Activated naive CD8-positive, alpha-beta T cell treated with anti-CD3 and anti-CD28 coated beads, Interleukin-2, amount 50 U/mL, for 24 hours (primary cell): ENCODE data around the gene MRPL30.
A peak's percentile ranks its signal among the peaks of the same experiment; 100 is the strongest.
"Not testable (repeated sequence)": the region's sequence is repeated elsewhere in the genome, so short reads cannot be mapped to it uniquely, and the experiment has no call there.

Experiments used
- ATAC-seq: fragments of 150-1000 bp; cut with Tn5 transposase; one replicate; pipeline ENCODE4 v1.10.0; 2021
- DNase-seq: peaks from one replicate; pipeline ENCODE4 v3.0.0; 2021
- H3K27ac Mint-ChIP-seq: one replicate; pipeline ENCODE4 v1.8.0; 2021; ENCODE audit warnings: mild to moderate bottlenecking, mixed read lengths
- H3K27me3 Mint-ChIP-seq: one replicate; pipeline ENCODE4 v1.8.0; 2021; ENCODE audit warnings: mixed read lengths
- H3K36me3 Mint-ChIP-seq: one replicate; pipeline ENCODE4 v1.8.0; 2021; ENCODE audit warnings: low read depth, mixed read lengths
- H3K4me1 Mint-ChIP-seq: one replicate; pipeline ENCODE4 v1.8.0; 2021; ENCODE audit warnings: mixed read lengths
- H3K4me3 Mint-ChIP-seq: one replicate; pipeline ENCODE4 v1.8.0; 2021; ENCODE audit warnings: mild to moderate bottlenecking, moderate library complexity, mixed read lengths
- H3K9me3 Mint-ChIP-seq: one replicate; pipeline ENCODE4 v1.8.0; 2021; ENCODE audit warnings: mixed read lengths

MRPL30 gene

DNA sequence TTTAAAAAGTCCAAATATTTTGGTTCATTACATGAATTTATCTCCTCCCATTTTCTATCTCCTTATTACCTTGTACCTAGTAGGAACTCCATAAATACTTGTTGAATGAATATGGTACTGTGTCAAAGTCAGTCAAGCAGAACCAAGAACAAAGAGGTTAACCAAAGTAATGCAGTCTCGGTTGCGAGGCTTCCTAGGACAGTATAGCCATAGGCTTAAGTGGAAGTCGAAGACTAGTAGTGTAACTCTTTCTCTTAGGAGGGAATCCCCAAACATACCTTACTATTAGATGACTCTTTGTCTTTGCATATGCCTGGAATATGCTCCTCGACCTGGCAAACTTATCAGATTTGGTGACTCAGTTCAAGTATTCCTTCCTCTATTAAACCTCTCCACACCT lies 21.4 kb upstream of the MRPL30 start:
- peaks cover 19% of the 10 kb centered on the region for H3K36me3 Mint-ChIP-seq
- H3K9me3 Mint-ChIP-seq, result no peaks in the 10 kb centered on the region
- H3K27ac Mint-ChIP-seq, result no peak overlapping the region
- DNase-seq (no peak), ATAC-seq (no peak)
- H3K27me3 Mint-ChIP-seq, result no peaks in the 10 kb centered on the region
- no peak overlapping the region for H3K4me3 Mint-ChIP-seq
- peaks cover 25% of the 10 kb centered on the region for H3K4me1 Mint-ChIP-seq

DNA sequence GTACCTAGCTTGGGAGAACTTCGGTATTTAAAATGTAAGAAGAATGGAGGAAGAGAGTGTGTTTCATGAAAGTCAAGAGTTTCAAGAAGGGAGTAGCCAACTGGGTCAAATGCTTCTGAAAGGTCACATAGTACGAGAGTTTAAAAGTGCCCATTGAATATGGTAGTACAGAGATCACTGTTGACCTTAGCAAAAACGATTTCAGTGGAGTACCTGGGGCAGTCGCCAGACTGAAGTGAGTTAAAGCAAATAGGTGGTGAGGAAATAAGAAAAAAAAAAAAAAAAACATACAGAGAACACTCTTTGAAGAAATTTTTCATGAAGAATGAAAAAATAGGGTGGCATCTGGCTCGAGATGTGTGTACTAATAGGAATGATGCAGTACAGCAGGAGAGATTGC lies 14.8 kb upstream of the MRPL30 start:
- Mint-ChIP-seq H3K4me1 (peaks cover 14% of the 10 kb centered on the region), H3K4me3 (no peak overlapping the region), H3K27ac (no peak overlapping the region), H3K36me3 (peaks cover 31% of the 10 kb centered on the region), H3K27me3 (no peaks in the 10 kb centered on the region), H3K9me3 (no peaks in the 10 kb centered on the region)
- no peak for DNase-seq
- ATAC-seq, result no peak

DNA sequence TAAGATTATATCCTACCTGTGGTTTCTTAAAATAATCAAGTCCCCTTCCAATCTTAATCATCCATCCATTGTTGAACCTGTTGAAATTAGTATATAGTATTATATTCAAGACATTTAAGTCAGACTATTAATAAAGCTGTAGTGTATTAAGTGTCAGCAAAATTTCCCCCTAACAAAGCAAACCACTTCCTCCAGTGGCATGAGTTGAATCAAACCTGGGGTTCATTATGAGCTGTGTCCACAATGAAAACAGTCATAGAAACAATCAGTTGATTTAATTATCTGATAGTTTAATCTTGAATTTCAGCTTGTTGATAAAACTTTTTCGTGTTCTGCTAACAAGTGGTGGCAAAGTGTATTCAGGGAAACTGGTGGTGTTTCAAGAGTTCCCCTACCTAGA lies 11.4 kb upstream of the MRPL30 start:
- Mint-ChIP-seq H3K4me1 (peaks cover 30% of the 10 kb centered on the region), H3K36me3 (peaks cover 36% of the 10 kb centered on the region), H3K9me3 (no peaks in the 10 kb centered on the region), H3K27me3 (no peaks in the 10 kb centered on the region), H3K4me3 (no peak overlapping the region), H3K27ac (peak overlapping the region; percentile 56)
- DNase-seq (no peak), ATAC-seq (no peak)

DNA sequence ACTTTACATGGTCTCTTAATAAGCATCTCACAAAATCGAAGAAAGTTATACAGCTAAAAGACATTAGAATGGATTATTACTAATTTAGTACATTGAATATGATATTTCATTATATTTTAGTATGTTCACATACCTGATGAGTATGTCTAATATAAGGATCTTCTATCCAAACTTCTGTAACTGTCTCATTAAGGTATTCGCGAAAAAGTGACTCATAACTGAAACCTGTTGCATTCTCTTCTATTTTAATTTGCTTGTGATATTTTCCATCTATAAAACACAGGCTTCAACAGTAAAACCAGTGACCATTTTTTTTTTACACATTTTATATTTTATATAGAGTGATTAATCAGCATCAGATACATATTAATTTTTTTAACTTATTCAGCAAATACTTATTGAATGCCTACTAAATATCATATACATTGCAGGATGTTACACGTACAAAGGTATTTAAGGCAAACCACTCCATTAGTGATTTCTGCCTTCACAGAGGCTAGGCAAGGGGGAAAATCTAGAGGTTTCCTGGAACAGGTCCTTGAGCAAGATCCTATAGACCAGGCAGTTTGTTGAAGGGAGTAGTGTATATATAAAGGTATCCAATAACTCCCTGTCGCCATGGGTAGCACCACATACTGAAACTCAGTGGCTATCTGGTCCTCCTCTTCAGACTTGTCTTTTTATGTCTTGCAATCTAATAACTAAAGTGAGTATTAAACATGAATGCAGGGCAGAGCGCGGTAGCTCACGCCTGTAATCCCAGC lies 9.4 kb upstream of the MRPL30 start:
- DNase-seq, result no peak
- H3K27me3 Mint-ChIP-seq, result no peaks in the 10 kb centered on the region
- H3K9me3 Mint-ChIP-seq, result no peaks in the 10 kb centered on the region
- H3K27ac Mint-ChIP-seq, result peak overlapping the region; percentile 74
- peaks cover 34% of the 10 kb centered on the region for H3K4me1 Mint-ChIP-seq
- no peak for ATAC-seq
- no peak overlapping the region for H3K4me3 Mint-ChIP-seq
- peaks cover 35% of the 10 kb centered on the region for H3K36me3 Mint-ChIP-seq

DNA sequence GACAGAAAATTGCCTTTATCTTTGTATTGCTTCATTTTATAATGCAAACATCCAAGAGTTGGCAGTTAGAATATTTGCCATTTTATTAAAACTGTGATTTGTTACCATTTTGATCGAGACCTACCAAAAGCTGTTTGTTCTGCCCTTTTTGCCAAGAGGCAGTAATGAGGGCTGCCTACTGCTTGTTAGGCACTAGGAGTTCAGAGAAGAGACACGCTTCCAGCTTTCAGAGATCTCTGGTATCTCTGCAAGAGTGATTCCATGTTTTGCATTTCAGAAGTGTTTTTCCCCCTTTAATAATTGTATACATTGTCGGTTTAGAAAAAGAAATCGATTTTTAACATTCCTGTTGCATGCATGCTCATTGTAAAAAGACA lies 628 bp downstream of the MRPL30 start:
- Mint-ChIP-seq H3K4me1 (peaks cover 54% of the 10 kb centered on the region), H3K27me3 (no peaks in the 10 kb centered on the region), H3K27ac (peak overlapping the region; percentile 97), H3K36me3 (peaks cover 11% of the 10 kb centered on the region), H3K4me3 (peak overlapping the region; percentile 99), H3K9me3 (no peaks in the 10 kb centered on the region)
- ATAC-seq, result no peak
- DNase-seq, result no peak

DNA sequence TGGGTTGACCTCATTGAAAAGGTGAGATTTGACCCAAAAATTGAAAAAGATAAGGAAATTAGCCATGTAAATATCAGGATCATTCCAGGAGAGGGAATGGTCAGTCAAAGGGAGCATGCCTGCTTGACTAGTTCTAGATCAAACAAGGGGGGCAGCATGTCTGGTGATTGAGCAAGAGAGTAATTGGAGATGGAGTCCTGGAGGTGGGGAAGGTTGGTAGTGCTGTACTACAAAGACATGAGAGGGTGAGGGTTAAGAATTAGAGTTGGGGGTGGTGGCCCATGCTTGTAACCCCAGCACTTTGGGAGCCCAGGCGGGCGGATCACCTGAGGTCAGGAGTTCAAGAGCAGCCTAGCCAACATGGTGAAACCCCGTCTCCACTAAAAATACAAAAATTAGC lies 2.0 kb downstream of the MRPL30 start:
- DNase-seq, result no peak
- peaks cover 48% of the 10 kb centered on the region for H3K4me1 Mint-ChIP-seq
- H3K4me3 Mint-ChIP-seq, result peak overlapping the region; percentile 41
- no peaks in the 10 kb centered on the region for H3K9me3 Mint-ChIP-seq
- no peaks in the 10 kb centered on the region for H3K27me3 Mint-ChIP-seq
- peak overlapping the region; percentile 50 for H3K27ac Mint-ChIP-seq
- no peak for ATAC-seq
- H3K36me3 Mint-ChIP-seq, result peaks cover 12% of the 10 kb centered on the region

DNA sequence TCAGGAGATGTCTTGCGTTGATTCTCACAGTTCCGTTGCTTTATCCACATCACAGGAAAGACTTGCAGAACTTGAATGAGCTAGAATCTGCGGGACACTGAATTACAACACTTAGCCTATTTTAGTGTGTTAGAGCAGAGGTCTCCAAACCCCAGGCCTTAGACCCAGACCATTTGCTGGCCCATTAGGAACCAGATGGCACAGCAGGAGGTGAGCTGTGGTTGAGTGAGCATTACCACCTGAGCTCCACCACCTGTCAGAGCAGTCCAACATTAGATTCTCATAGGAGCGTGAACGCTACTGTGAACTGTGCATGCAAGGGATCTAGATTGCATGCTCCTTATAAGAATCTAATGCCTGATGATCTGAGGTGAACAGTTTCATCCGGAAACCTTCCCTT lies 3.8 kb downstream of the MRPL30 start:
- no peaks in the 10 kb centered on the region for H3K27me3 Mint-ChIP-seq
- H3K4me1 Mint-ChIP-seq, result peaks cover 36% of the 10 kb centered on the region
- H3K4me3 Mint-ChIP-seq, result no peak overlapping the region
- peaks cover 13% of the 10 kb centered on the region for H3K36me3 Mint-ChIP-seq
- H3K27ac Mint-ChIP-seq, result no peak overlapping the region
- no peaks in the 10 kb centered on the region for H3K9me3 Mint-ChIP-seq
- ATAC-seq (no peak), DNase-seq (no peak)

DNA sequence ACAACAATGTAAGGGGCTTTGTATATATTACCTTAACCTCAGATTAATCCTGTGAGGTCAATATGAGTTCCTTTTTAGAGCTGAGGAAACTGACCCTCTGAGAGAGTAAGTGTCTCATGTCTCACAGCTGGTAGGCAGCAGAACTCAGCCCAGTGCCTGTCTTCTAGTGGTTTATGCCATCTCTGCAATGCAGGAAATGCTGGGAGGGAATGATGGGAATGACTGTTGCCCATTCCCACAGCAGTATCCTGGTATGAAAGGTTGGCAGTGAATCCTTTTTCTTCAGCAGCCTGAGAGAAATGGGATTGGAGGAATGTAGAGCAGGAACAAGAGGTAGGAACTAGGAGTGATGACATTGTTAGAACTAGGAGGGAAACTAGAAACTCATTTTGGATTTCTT lies 6.0 kb downstream of the MRPL30 start:
- Mint-ChIP-seq H3K9me3 (no peaks in the 10 kb centered on the region), H3K4me3 (no peak overlapping the region), H3K36me3 (peaks cover 28% of the 10 kb centered on the region), H3K27ac (no peak overlapping the region), H3K4me1 (peaks cover 26% of the 10 kb centered on the region), H3K27me3 (no peaks in the 10 kb centered on the region)
- DNase-seq (no peak), ATAC-seq (no peak)

DNA sequence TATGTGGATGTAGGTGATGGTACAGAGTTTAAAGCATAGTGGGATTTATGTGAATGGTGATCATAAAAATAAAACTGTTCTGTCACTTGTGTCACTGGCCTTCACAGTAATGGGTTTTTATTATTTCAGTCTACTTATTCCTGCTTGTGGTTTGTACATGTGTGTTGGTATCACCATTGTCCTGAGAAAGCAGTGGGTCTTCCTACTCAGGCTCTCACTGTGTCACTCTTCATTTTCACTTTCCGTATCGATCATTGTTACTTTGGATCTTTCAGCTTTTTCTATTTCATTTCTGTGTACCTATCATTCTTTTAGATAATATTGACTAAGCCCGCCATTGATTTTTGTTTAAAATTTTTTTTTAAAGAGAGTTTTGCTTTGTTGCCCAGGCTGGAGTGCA lies 7.4 kb downstream of the MRPL30 start:
- DNase-seq (no peak), ATAC-seq (no peak)
- Mint-ChIP-seq H3K9me3 (no peaks in the 10 kb centered on the region), H3K27me3 (no peaks in the 10 kb centered on the region), H3K36me3 (peaks cover 39% of the 10 kb centered on the region), H3K27ac (no peak overlapping the region), H3K4me3 (no peak overlapping the region), H3K4me1 (peaks cover 21% of the 10 kb centered on the region)

DNA sequence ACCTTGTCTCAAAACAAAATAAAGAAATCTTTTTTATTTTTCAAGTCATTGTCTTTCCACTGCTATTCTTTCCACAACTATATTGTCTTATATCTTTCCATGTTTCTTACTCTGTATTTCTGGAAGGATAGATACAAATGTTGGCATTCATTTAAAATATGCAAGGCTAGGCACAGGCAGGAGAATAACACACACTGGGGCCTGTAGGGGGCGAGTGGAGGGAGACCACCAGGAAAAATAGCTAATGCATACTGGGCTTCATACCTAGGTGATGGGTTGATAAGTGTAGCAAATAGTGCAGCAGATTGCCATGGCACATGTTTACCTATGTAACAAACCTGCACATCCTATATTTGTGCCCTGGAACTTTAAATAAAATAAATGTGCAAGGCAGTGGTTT lies 9.6 kb downstream of the MRPL30 start:
- H3K36me3 Mint-ChIP-seq, result peaks cover 48% of the 10 kb centered on the region

DNA sequence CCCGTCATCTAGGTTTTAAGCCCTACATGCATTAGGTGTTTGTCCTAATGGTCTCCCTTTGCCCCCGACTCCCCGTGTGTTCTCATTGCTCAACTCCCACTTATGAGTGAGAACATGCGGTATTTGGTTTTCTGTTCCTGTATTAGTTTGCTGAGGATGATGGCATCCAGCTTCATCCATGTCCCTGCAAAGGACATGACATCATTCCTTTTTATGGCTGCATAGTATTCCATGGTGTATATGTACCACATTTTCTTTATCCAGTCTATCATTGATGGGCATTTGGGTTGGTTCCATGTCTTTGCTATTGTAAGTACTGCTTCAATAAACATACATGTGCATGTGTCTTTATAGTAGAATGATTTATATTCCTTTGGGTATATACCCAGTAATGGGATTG lies 11.4 kb downstream of the MRPL30 start:
- H3K27ac Mint-ChIP-seq, H3K4me3 Mint-ChIP-seq, H3K4me1 Mint-ChIP-seq, H3K27me3 Mint-ChIP-seq, H3K9me3 Mint-ChIP-seq, DNase-seq, ATAC-seq: not testable (repeated sequence)
- H3K36me3 Mint-ChIP-seq, result peaks cover 52% of the 10 kb centered on the region

More for the DNA sequence above, 9.6 kb downstream of the MRPL30 start:
- peaks cover 11% of the 10 kb centered on the region for H3K4me1 Mint-ChIP-seq
- DNase-seq (no peak), ATAC-seq (no peak)
- H3K27me3 Mint-ChIP-seq, result no peaks in the 10 kb centered on the region
- no peaks in the 10 kb centered on the region for H3K9me3 Mint-ChIP-seq
- no peak overlapping the region for H3K4me3 Mint-ChIP-seq
- no peak overlapping the region for H3K27ac Mint-ChIP-seq

DNA sequence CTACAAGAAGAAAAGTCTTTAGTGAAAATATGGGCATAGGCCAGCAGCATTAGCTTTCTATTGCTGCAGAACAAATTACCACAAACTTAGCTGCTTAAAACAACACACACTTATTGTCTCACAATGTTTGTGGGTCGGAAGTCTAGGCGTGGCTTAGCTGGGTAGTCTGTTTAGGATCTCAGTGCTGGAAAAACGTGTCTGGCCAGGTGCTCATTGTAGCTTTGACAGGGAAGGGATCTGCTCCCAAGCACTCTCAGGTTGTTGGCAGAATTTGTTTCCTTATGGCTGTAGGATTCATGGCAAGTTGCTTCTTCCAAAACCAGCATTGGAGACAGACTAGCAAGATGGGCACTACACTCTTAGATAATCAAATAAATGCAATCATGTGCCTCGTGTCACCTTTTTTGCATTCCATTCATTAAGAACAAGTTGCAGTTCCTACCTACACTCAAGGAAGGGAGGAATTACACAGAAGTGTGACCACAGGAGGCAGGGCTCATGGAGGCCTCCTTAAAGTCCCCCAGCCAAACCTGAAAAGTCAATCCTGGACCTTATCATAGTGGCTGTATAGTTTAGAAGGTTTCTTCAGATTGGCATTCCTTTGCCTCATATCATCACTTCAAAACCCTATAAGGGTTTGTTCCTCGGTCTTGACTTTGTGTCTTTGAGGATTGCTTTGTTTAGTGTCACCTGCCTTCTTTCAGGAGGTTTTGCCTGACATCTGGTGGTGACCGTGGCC lies 17.3 kb downstream of the MRPL30 start:
- peaks cover 26% of the 10 kb centered on the region for H3K36me3 Mint-ChIP-seq
- no peaks in the 10 kb centered on the region for H3K9me3 Mint-ChIP-seq
- H3K27me3 Mint-ChIP-seq, result no peaks in the 10 kb centered on the region
- H3K4me3 Mint-ChIP-seq, result no peak overlapping the region
- no peaks in the 10 kb centered on the region for H3K4me1 Mint-ChIP-seq
- ATAC-seq, result no peak
- no peak overlapping the region for H3K27ac Mint-ChIP-seq
- DNase-seq, result no peak

DNA sequence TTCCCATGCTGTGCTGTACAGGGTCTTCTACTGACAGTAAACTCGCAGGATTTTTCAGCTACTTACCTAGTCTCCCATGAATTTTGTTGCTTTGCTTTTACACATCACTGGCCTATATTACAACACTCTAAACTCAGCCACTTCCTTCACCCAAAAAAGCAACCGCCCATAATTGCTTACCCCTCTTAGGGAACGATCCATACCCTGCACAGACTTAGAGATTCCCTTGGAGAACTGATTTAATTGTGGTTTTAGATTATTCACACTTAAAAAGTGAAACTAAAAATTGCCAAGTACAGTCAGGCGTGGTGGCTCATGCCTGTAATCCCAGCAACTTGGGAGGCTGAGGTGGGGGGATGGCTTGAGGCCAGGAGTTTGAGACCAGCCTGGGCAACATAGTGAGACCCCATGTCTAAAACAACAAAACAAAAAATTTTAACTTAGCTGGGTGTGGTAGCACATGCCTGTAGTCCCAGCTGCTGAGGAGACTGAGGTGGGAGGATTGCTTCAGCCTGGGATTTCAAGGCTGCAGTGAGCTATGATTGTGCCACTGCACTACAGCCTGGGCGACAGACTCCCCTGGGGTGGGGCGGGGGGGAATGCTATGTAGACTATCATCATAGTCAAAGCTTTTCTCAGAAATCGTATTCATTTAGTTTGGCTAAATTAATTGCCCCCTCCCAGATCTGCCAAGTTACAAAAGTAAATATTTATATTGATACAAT lies 19.3 kb downstream of the MRPL30 start:
- no peak for ATAC-seq
- Mint-ChIP-seq H3K27me3 (no peaks in the 10 kb centered on the region), H3K4me1 (no peaks in the 10 kb centered on the region), H3K9me3 (no peaks in the 10 kb centered on the region), H3K36me3 (peaks cover 20% of the 10 kb centered on the region), H3K27ac (peak overlapping the region; percentile 62), H3K4me3 (no peak overlapping the region)
- DNase-seq, result no peak

DNA sequence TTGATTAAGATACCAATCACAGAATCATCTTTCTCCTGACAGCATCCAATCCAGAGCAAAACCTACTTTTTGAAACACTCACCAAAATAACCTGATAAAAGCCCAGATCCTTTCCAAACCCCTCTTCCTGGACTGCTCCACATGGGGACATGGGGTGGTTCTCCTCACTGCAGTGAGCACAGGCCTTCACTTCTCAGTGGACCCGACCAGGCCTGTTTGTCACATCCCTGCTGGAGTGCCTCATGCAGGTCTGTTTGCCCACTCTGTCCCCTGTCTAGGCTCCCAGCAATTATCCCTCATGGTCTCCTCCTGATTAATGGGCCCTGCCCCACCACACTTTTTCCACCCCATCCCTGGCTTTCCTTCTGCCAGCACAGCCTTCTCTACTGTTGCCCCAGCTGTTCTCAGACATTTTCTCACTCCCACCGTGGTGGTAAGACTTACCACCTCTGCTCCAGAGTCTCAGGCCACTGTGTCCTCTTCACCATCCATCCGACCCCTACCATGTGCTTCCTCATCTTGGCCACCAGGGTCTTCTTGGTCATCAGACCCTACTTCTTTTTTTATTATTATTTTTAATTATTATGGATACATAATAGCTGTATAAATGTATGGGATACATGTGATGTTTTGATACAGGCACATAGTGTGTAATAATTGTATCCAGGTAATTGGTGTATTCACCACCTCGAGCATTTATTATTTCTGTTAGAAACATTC lies 21.1 kb downstream of the MRPL30 start:
- Mint-ChIP-seq H3K27me3 (no peaks in the 10 kb centered on the region), H3K9me3 (no peaks in the 10 kb centered on the region), H3K36me3 (peaks cover 22% of the 10 kb centered on the region), H3K4me3 (no peak overlapping the region), H3K4me1 (no peaks in the 10 kb centered on the region), H3K27ac (peak overlapping the region; percentile 0)
- ATAC-seq (no peak), DNase-seq (no peak)
